ENCODE measurements around the gene JHY.

JHY gene

GRCh38 chr11:122895563-122895962 is 13.0 kb downstream of the JHY start:
- Histone ChIP-seq H3K27ac (ENCODE audit: low read depth, low read length, poor library complexity, severe bottlenecking) (no peak overlapping the region), H3K79me2 (ENCODE audit: insufficient read depth, low read length) (no peaks in the 10 kb centered on the region), H3K4me1 (ENCODE audit: insufficient read depth, low read length, severe bottlenecking) (no peaks in the 10 kb centered on the region), H3K9me3 (ENCODE audit: low read length) (no peaks in the 10 kb centered on the region), H3K4me3 (ENCODE audit: low read depth, low read length, poor library complexity, severe bottlenecking) (no peak overlapping the region), H2AFZ (ENCODE audit: low read length) (no peak overlapping the region), H3K36me3 (ENCODE audit: insufficient read depth, low read length) (no peaks in the 10 kb centered on the region), H3K27me3 (ENCODE audit: insufficient read depth, low read length) (no peaks in the 10 kb centered on the region), H3F3A (ENCODE audit: insufficient read depth, low read length) (no peaks in the 10 kb centered on the region), H3K9ac (ENCODE audit: low read length) (no peak overlapping the region), H4K20me1 (ENCODE audit: insufficient read depth, low read length) (no peaks in the 10 kb centered on the region), H3K9me2 (ENCODE audit: low read depth, low read length) (no peaks in the 10 kb centered on the region), H3K4me2 (ENCODE audit: low read length) (no peak overlapping the region)
- no peak for TF ChIP-seq EZH2 (IDR thresholded peaks at IDR 0.05; ENCODE audit: borderline replicate concordance, low read length)
- TF ChIP-seq, protein P1, sequence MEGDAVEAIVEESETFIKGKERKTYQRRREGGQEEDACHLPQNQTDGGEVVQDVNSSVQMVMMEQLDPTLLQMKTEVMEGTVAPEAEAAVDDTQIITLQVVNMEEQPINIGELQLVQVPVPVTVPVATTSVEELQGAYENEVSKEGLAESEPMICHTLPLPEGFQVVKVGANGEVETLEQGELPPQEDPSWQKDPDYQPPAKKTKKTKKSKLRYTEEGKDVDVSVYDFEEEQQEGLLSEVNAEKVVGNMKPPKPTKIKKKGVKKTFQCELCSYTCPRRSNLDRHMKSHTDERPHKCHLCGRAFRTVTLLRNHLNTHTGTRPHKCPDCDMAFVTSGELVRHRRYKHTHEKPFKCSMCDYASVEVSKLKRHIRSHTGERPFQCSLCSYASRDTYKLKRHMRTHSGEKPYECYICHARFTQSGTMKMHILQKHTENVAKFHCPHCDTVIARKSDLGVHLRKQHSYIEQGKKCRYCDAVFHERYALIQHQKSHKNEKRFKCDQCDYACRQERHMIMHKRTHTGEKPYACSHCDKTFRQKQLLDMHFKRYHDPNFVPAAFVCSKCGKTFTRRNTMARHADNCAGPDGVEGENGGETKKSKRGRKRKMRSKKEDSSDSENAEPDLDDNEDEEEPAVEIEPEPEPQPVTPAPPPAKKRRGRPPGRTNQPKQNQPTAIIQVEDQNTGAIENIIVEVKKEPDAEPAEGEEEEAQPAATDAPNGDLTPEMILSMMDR (IDR thresholded peaks at IDR 0.05; ENCODE audit: low read length), result no peak

DNA sequence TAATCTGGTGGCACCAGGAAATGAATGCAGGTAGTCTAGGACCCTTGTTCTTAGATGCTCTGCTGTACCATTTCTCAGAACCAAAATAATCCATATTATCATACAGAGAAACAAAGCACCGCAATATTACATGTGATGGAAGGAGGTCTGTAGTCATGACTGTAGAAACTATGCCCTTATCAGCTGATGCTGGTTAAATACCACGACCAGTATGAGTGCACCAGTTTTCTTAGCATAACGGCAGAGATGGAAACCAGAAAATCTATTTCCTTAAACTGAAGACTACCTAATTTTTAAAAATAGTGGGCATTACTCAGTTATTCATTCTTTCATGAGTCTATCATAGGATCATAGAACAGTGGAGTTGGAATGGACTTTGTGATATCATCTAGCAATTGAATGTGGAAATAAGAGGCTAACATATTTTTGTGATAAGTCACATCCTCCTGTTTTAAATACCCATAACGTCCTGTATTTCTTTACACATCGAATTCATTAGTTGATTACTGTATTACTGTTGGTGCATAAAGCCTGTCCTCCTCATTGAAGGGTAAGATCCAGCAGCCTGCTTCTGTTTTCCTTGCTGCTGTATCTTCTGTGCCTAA is 15.1 kb downstream of the JHY start:
- Histone ChIP-seq H3K36me3 (ENCODE audit: insufficient read depth, low read length) (no peaks in the 10 kb centered on the region), H3F3A (ENCODE audit: insufficient read depth, low read length) (no peaks in the 10 kb centered on the region), H3K9me3 (ENCODE audit: low read length) (no peaks in the 10 kb centered on the region), H4K20me1 (ENCODE audit: insufficient read depth, low read length) (no peaks in the 10 kb centered on the region), H3K79me2 (ENCODE audit: insufficient read depth, low read length) (no peaks in the 10 kb centered on the region), H2AFZ (ENCODE audit: low read length) (no peak overlapping the region), H3K9me2 (ENCODE audit: low read depth, low read length) (no peaks in the 10 kb centered on the region), H3K27me3 (ENCODE audit: insufficient read depth, low read length) (no peaks in the 10 kb centered on the region), H3K4me1 (ENCODE audit: insufficient read depth, low read length, severe bottlenecking) (no peaks in the 10 kb centered on the region), H3K27ac (ENCODE audit: low read depth, low read length, poor library complexity, severe bottlenecking) (no peak overlapping the region), H3K4me3 (ENCODE audit: low read depth, low read length, poor library complexity, severe bottlenecking) (no peak overlapping the region), H3K9ac (ENCODE audit: low read length) (no peak overlapping the region), H3K4me2 (ENCODE audit: low read length) (no peak overlapping the region)
- TF ChIP-seq EZH2 (IDR thresholded peaks at IDR 0.05; ENCODE audit: borderline replicate concordance, low read length), result no peak
- TF ChIP-seq, protein P1 (IDR thresholded peaks at IDR 0.05; ENCODE audit: low read length), result no peak

DNA sequence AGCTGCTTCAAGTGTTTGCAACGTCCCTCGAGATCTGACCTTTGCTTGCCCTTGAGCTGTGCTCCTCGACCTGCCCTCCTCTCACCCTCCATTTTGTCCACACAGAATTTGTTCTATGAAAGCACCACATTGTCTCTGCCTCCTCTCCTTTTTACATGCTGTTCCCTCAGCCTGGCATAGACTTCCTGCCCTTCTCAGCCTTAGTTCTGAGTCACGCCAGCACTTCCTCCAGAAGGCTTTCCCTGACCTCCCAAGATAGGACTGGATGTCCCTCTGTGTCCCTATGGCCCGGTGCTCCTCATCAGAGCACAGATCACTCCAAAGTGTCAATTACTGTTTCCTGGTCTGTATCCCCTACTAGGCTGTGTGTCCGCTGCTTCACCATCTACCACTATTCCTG is 16.2 kb downstream of the JHY start:
- no peaks in the 10 kb centered on the region for H3F3A ChIP-seq (ENCODE audit: insufficient read depth, low read length)
- no peak overlapping the region for H3K27ac ChIP-seq (ENCODE audit: low read depth, low read length, poor library complexity, severe bottlenecking)
- no peak overlapping the region for H3K9ac ChIP-seq (ENCODE audit: low read length)
- no peak overlapping the region for H3K4me3 ChIP-seq (ENCODE audit: low read depth, low read length, poor library complexity, severe bottlenecking)
- no peaks in the 10 kb centered on the region for H3K9me3 ChIP-seq (ENCODE audit: low read length)
- no peak overlapping the region for H2AFZ ChIP-seq (ENCODE audit: low read length)
- no peaks in the 10 kb centered on the region for H3K36me3 ChIP-seq (ENCODE audit: insufficient read depth, low read length)
- H4K20me1 ChIP-seq (ENCODE audit: insufficient read depth, low read length), result no peaks in the 10 kb centered on the region
- no peaks in the 10 kb centered on the region for H3K4me1 ChIP-seq (ENCODE audit: insufficient read depth, low read length, severe bottlenecking)
- H3K4me2 ChIP-seq (ENCODE audit: low read length), result no peak overlapping the region
- TF ChIP-seq, protein P1 (IDR thresholded peaks at IDR 0.05; ENCODE audit: low read length), result no peak
- TF ChIP-seq EZH2 (IDR thresholded peaks at IDR 0.05; ENCODE audit: borderline replicate concordance, low read length), result no peak
- no peaks in the 10 kb centered on the region for H3K9me2 ChIP-seq (ENCODE audit: low read depth, low read length)
- no peaks in the 10 kb centered on the region for H3K27me3 ChIP-seq (ENCODE audit: insufficient read depth, low read length)
- H3K79me2 ChIP-seq (ENCODE audit: insufficient read depth, low read length), result no peaks in the 10 kb centered on the region
